Neural cell (in vitro differentiated cells): ENCODE data around the gene DDC. TPM values are rescaled to one million over a fixed set of nuclear protein-coding genes. Genes with fewer than 3 reads are reported as not detected.

Source experiments
- H2AFZ ChIP-seq: fragments of 200-600, 300-800 bp; sonication (generic), shearing (Covaris generic); 2 replicates; pipeline ENCODE4 v1.6.0; 2014; ENCODE audit warnings: low read depth, mild to moderate bottlenecking, antibody characterized with exemption, low read length, moderate library complexity
- H3F3A ChIP-seq: fragments of 200-600 bp; shearing (Covaris generic); 2 replicates; pipeline ENCODE4 v1.6.1; 2016; ENCODE audit warnings: mild to moderate bottlenecking, moderate library complexity, mixed read lengths, antibody characterized with exemption, low read length; ENCODE audit not compliant: insufficient read depth, poor library complexity, severe bottlenecking
- H3K27ac ChIP-seq: fragments of 200-600, 300-800 bp; sonication (generic), shearing (Covaris generic); 2 replicates; pipeline ENCODE4 v1.5.1; 2014; ENCODE audit warnings: mild to moderate bottlenecking, low read length, moderate library complexity
- H3K27me3 ChIP-seq: fragments of 300-800, 200-600 bp; sonication (generic), shearing (Covaris generic); 2 replicates; pipeline ENCODE4 v1.6.0; 2014; ENCODE audit warnings: mild to moderate bottlenecking, low read depth, low read length, moderate library complexity; ENCODE audit not compliant: insufficient read depth
- H3K36me3 ChIP-seq: fragments of 300-800, 200-600 bp; sonication (generic), shearing (Covaris generic); 2 replicates; pipeline ENCODE4 v1.5.1; 2014; ENCODE audit warnings: mild to moderate bottlenecking, antibody characterized with exemption, low read length, moderate library complexity; ENCODE audit not compliant: insufficient read depth
- H3K4me2 ChIP-seq: fragments of 300-800, 200-600 bp; sonication (generic), shearing (Covaris generic); 2 replicates; pipeline ENCODE4 v1.6.0; 2014; ENCODE audit warnings: mild to moderate bottlenecking, low read length
- H3K4me3 ChIP-seq: fragments of 300-800, 200-600 bp; sonication (generic), shearing (Covaris generic); 2 replicates; pipeline ENCODE4 v1.5.1; 2014; ENCODE audit warnings: mild to moderate bottlenecking, low read length, moderate library complexity
- H3K79me2 ChIP-seq: fragments of 200-600 bp; shearing (Covaris generic); replicated peaks from 2 replicates; pipeline ENCODE4 v1.6.0; 2014; ENCODE audit warnings: mild to moderate bottlenecking, low read length, moderate library complexity; ENCODE audit not compliant: insufficient read depth
- H3K9ac ChIP-seq: fragments of 300-800, 200-600 bp; sonication (generic), shearing (Covaris generic); 2 replicates; pipeline ENCODE4 v1.6.1; 2016; ENCODE audit warnings: mild to moderate bottlenecking, low read length, mixed read lengths
- H3K9me2 ChIP-seq: fragments of 200-600 bp; shearing (Covaris generic); 2 replicates; pipeline ENCODE4 v1.6.1; 2016; ENCODE audit warnings: mild to moderate bottlenecking, low read length, mixed read lengths; ENCODE audit not compliant: insufficient read depth
- H3K9me3 ChIP-seq: fragments of 200-600, 300-800 bp; sonication (generic), shearing (Covaris generic); 2 replicates; pipeline ENCODE4 v1.6.1; 2016; ENCODE audit warnings: mild to moderate bottlenecking, mixed run types, low read length, moderate library complexity, mixed read lengths
- H4K20me1 ChIP-seq: fragments of 200-600 bp; shearing (Covaris generic); 2 replicates; pipeline ENCODE4 v1.6.1; 2016; ENCODE audit warnings: mild to moderate bottlenecking, mixed run types; ENCODE audit not compliant: insufficient read depth
- EP300 ChIP-seq: fragments of 450-650 bp; conservative IDR thresholded peaks from 2 replicates; pipeline ENCODE4 v1.6.1; 2014; ENCODE audit warnings: antibody characterized with exemption, mild to moderate bottlenecking, moderate library complexity; ENCODE audit not compliant: poor library complexity, severe bottlenecking
- EZH2 ChIP-seq: fragments of 200-600, 300-800 bp; shearing (Covaris generic), sonication (generic); IDR thresholded peaks from 2 replicates; pipeline ENCODE4 v1.6.1; 2014; ENCODE audit warnings: antibody characterized with exemption, low read length, borderline replicate concordance, mild to moderate bottlenecking; ENCODE audit not compliant: insufficient read depth, poor library complexity, severe bottlenecking
- MXI1 ChIP-seq: fragments of 450-650 bp; conservative IDR thresholded peaks from 2 replicates; pipeline ENCODE4 v1.6.1; 2014; ENCODE audit warnings: antibody characterized with exemption, mild to moderate bottlenecking; ENCODE audit not compliant: poor library complexity, severe bottlenecking
- POLR2AphosphoS5 ChIP-seq: IDR thresholded peaks from 2 replicates; pipeline ENCODE4 v1.6.1; 2012
- RAD21 ChIP-seq: fragments of 450-650 bp; conservative IDR thresholded peaks from 2 replicates; pipeline ENCODE4 v1.6.1; 2014; ENCODE audit warnings: antibody characterized with exemption, mild to moderate bottlenecking, moderate library complexity
- SMC3 ChIP-seq: fragments of 450-650 bp; conservative IDR thresholded peaks from 2 replicates; pipeline ENCODE4 v1.6.1; 2014; ENCODE audit warnings: antibody characterized with exemption, mild to moderate bottlenecking, moderate library complexity; ENCODE audit not compliant: poor library complexity
- TAF1 ChIP-seq: IDR thresholded peaks from 2 replicates; pipeline ENCODE4 v1.6.1; 2012; ENCODE audit warnings: low read depth
- polyA plus RNA-seq: library from polyadenylated mRNA; depleted of rRNA; stranded (reverse); fragments of >200 nt; gene quantifications from 2 replicates; pipeline ENCODE4 v1.2.3, GENCODE V29; 2014
- TF ChIP-seq, protein P1 (sequence below): fragments of 450-650 bp; IDR thresholded peaks from 2 replicates; pipeline ENCODE4 v1.5.1; 2014; ENCODE audit warnings: antibody characterized with exemption, mild to moderate bottlenecking, moderate library complexity; ENCODE audit not compliant: poor library complexity, severe bottlenecking
- TF ChIP-seq, protein P2 (sequence below): IDR thresholded peaks from 2 replicates; pipeline ENCODE4 v1.6.1; 2012; ENCODE audit warnings: borderline replicate concordance

DDC gene
- polyA plus RNA-seq, 1 donor from 2014 or later = 42.9 TPM

DNA sequence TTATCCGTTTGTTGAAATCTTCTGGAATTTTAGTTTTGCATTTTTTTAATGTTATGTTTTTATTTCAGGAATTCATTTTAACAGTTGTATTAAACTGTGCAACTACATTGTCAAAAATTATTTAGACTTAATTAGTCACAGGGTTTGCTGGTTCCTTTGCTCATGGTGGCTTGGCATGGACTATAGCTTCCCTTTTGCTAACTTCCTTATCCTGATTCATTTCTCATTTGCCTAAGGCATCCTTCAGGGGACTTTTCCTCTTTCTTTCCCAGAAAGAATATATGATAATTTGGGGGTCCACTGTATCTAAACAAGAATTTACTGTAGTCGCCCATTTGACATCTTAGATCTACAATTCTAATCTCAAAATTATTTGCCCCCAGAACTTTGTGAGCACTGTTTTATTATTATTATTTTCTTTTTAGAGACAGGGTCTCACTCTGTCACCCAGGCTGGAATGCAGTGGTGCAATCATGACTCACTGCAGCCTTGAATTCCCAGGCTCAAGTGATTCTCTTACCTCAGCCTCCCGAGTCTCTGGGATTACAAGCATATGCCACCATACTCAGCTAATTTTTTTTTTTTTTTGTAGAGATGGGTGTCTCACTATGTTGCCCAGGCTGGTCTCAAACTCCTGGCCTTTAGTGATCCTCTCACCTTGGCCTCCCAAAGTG lies 128.9 kb downstream of the DDC start:
- no peaks in the 10 kb centered on the region for H3K9me3 ChIP-seq
- no peak overlapping the region for H3K9ac ChIP-seq
- no peaks in the 10 kb centered on the region for H3K27me3 ChIP-seq
- no peaks in the 10 kb centered on the region for H3K79me2 ChIP-seq
- H3K4me2 ChIP-seq = no peak overlapping the region
- TF ChIP-seq EP300 (no peak), EZH2 (no peak), POLR2AphosphoS5 (no peak), RAD21 (no peak), MXI1 (no peak), TAF1 (no peak), SMC3 (no peak)
- TF ChIP-seq, protein P1, sequence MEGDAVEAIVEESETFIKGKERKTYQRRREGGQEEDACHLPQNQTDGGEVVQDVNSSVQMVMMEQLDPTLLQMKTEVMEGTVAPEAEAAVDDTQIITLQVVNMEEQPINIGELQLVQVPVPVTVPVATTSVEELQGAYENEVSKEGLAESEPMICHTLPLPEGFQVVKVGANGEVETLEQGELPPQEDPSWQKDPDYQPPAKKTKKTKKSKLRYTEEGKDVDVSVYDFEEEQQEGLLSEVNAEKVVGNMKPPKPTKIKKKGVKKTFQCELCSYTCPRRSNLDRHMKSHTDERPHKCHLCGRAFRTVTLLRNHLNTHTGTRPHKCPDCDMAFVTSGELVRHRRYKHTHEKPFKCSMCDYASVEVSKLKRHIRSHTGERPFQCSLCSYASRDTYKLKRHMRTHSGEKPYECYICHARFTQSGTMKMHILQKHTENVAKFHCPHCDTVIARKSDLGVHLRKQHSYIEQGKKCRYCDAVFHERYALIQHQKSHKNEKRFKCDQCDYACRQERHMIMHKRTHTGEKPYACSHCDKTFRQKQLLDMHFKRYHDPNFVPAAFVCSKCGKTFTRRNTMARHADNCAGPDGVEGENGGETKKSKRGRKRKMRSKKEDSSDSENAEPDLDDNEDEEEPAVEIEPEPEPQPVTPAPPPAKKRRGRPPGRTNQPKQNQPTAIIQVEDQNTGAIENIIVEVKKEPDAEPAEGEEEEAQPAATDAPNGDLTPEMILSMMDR = no peak
- TF ChIP-seq, protein P2, sequence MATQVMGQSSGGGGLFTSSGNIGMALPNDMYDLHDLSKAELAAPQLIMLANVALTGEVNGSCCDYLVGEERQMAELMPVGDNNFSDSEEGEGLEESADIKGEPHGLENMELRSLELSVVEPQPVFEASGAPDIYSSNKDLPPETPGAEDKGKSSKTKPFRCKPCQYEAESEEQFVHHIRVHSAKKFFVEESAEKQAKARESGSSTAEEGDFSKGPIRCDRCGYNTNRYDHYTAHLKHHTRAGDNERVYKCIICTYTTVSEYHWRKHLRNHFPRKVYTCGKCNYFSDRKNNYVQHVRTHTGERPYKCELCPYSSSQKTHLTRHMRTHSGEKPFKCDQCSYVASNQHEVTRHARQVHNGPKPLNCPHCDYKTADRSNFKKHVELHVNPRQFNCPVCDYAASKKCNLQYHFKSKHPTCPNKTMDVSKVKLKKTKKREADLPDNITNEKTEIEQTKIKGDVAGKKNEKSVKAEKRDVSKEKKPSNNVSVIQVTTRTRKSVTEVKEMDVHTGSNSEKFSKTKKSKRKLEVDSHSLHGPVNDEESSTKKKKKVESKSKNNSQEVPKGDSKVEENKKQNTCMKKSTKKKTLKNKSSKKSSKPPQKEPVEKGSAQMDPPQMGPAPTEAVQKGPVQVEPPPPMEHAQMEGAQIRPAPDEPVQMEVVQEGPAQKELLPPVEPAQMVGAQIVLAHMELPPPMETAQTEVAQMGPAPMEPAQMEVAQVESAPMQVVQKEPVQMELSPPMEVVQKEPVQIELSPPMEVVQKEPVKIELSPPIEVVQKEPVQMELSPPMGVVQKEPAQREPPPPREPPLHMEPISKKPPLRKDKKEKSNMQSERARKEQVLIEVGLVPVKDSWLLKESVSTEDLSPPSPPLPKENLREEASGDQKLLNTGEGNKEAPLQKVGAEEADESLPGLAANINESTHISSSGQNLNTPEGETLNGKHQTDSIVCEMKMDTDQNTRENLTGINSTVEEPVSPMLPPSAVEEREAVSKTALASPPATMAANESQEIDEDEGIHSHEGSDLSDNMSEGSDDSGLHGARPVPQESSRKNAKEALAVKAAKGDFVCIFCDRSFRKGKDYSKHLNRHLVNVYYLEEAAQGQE = no peak
- no peaks in the 10 kb centered on the region for H3F3A ChIP-seq
- no peaks in the 10 kb centered on the region for H4K20me1 ChIP-seq
- no peaks in the 10 kb centered on the region for H3K9me2 ChIP-seq
- H3K4me3 ChIP-seq = no peak overlapping the region
- H3K27ac ChIP-seq = no peak overlapping the region
- H2AFZ ChIP-seq = no peak overlapping the region
- no peaks in the 10 kb centered on the region for H3K36me3 ChIP-seq

DNA sequence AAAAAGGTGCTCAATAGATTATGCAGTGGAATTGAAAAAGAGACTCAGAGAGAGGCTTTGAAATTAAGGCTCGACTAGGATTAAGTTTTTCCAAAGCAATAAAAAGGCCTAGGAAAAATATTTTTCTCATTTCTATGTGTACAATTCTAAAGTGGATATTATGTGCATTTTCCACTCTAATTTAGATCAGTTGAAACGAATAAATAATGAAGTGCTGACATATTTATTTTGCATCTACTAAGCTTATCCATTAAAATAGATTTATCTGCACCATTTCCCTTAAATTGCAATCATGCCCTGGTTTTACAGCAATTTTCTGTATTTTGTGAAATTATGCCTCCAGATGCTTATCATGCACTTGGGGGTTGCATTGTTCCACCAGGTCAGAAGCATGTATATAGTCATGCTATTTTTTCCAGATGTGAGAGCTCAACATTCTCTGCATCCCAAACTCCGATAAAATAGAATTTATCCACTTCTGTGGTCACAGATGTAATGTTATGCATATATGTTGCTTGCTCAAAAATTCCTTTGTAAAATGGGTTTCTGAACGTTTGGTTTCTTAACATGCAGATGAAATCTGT lies 133.4 kb downstream of the DDC start:
- Histone ChIP-seq H3K4me2 (no peak overlapping the region), H3K36me3 (no peaks in the 10 kb centered on the region), H3K9me3 (no peaks in the 10 kb centered on the region), H3K9ac (no peak overlapping the region), H3K9me2 (no peaks in the 10 kb centered on the region), H3F3A (no peaks in the 10 kb centered on the region), H3K27ac (no peak overlapping the region), H3K27me3 (no peaks in the 10 kb centered on the region), H3K4me3 (no peak overlapping the region), H2AFZ (no peak overlapping the region), H4K20me1 (no peaks in the 10 kb centered on the region), H3K79me2 (no peaks in the 10 kb centered on the region)
- TF ChIP-seq, protein P2 = no peak
- no peak for TF ChIP-seq RAD21
- TF ChIP-seq, protein P1 = no peak
- no peak for TF ChIP-seq EZH2
